HG03060 (cell line): ENCODE measurements around the gene CSNK2A1.

Experiments
- ATAC-seq: cut with Tn5 transposase; IDR thresholded peaks from one replicate; pipeline ENCODE4 v1.9.1; 2021; ENCODE audit warnings: low read depth, moderate number of reproducible peaks; ENCODE audit not compliant: unreplicated experiment

Gene CSNK2A1

DNA sequence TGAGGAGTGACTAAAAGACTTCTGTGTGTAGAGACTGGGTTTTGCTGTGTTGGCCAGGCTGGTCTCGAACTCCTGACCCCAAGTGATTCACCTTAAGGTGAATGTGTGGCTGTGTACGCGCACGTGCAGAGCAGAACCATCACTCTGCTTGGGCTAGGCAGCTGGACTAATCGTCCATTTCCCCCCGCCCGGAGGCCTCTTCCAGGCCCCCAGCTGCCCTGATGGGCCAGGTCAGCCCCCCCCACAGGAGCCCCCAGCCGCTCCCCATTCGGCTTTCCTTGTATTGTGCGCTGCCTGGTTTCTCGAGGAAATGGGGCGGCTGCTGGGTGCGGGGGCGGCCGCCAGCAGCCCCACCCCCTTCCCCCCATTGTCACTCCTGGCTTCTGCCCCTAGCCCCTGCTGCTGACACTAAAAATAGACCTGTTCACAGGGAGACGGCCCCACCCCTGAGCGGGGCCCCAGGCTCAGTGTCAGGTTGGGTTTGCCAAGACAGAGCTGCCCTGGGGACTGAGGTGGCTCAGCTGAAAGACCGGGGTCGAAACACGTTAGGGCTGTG, 24.6 kb upstream of the CSNK2A1 start:
- no peak for ATAC-seq

DNA sequence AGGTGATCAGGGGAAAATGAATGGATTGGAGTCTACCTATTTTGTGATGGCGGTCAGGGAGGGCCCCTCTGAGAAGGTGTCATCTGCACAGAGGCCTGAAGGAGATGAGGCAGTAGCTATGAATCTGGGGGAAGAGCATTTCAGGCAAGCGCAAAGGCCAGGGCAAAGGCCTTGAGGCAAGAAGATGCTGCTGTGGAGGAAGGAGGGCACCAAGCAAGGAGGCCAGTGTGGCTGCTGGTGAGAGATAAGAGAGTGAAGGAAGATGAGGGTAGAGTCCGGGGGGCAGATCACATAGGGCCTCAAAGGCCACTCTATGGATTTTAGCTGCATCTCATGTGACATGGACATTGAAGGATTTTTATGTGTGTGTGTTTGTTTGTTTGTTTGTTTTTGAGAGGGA, 20.6 kb upstream of the CSNK2A1 start:
- no peak for ATAC-seq

DNA sequence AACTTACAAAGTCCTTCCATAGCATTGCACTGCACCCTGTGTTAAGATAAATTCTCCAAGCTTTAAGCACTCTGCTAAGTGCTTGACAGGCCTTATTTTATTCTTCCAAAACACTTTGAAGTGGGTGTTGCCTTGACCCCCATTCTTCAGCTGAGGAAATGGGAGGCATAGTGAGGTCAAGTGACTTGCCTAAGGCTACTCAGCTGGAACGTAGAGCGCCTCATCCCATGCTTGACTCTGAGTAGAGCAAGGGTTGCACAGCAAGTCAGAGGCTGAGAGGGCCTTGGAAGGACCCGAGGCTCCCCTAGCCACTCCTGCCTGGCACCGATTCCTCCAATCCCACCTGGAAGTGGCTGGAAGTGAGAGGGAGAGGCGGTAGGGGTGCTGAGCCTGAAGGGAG, 19.6 kb upstream of the CSNK2A1 start:
- ATAC-seq = no peak

DNA sequence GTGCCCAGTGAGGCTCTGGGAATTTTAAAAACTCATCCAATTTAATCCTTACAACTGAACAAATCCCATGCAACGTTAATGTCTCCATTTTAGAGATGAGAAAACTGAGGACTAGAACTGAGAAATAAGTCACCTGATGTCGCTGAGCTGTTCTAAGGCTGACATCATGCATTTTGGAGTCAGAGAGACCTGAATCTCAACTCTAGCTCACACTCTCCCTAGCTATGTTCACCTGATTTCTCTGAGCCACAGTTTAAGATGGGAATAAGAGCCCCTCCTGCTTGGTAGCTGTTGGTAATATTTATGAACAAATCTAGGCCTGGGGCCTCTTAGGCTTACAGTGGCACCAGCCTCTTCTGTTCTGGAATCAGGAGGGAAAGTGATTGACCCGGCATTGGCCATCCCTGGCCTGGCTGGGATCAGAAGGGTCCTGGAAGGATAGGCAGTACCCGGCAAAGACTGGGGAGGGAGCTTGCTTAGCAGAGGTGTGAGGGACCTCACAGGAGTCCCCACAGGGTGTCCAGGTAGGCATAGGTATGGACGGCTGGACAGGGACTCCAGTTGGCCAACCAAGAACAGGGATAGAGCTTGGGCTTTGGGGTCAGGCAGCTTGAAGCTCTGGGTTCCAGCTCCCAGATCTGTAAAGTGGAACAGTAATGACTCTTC, 18.8 kb upstream of the CSNK2A1 start:
- no peak for ATAC-seq

DNA sequence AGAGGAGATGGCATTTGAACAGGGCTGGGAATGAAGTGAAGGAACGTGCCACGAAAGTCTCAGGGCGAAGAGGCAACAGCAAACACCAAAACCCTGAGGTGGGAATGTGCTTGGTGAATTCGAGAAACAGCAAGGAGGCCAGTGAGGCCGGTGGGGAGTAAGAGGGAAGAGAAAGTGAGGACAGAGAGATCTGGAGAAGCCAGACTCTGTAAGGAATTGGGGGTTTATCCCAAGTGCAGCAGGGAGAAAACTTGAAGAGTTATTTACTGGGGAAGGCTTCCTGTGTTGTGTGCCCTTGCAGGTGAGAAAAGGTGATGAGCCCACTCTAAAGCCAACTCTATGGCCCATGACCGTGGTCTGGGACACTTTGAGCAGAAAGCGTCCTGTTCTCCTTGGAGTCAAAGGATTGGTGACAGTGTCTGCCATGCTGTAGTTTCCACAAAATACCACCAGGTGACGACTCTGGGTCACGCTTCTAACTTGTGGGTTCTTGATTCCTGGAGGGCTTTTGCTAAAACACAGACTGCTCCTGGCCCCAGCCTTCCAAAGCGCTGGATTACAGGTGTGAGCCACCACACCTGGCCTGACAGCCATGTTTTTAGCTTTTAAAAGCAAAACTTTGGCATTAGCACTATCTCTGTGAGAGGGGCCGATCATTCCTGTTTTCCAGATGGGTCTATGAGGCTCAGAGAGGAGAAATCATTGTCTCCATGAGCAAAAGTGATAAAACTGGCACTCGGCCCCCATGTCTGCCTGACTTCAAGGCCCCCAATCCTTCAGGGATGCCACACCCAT, 18.0 kb upstream of the CSNK2A1 start:
- ATAC-seq = no peak

DNA sequence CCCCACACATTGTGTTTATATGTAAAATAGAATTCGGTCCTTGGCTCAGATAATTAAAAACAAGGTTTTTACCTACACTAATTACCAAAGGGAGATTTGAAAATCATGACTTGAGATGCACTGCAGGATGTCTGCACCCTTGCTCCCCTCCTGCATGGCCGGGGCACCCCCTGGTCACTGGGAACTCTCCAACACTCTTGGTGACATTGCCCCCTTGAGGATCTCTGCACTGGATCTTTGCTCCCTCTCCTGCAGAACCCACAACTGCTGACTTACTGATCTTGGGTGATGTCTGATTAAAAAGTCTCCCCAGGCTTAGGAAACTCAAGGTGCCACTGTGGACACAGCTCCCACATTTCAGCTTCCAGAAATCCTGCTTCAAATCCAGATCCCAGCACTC, 17.1 kb upstream of the CSNK2A1 start:
- no peak for ATAC-seq

DNA sequence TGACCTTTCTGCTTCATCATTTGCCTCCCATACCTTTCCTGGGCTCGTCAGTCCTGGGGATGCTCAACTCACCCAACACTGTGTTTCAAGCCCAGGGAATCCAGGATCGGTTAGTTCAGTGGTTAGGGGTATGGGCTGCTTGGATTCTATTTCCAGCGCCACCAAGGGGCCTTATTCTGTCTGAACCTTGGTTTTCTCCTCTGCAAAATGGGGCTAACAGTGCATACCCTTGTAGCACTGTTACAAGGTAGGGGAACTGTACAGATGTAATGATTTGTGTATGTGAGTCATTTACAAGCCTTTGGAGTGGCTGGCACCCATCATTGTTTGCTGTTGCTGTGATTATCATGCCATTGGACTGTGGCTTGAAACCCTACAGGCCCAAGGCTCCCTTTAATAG, 14.5 kb upstream of the CSNK2A1 start:
- no peak for ATAC-seq

DNA sequence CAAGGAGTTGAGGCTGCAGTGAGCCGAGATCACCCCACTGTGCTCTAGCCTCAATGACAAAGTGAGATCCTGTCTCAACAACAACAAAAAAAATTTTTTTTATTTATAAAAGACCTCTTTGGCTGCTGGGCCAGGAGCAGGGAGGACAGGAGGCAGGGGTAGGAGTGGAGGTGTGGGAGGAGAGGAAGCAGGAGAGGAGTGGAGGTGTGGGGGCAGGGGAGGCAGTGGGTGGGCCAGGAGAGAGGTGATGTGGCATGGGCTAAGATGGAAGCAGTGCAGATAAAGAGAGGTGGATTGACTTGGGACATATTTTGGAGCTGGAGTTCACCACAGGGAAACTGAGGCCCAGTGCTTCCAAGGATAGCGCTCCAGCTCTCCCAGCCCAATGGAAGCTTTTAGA, 13.4 kb upstream of the CSNK2A1 start:
- no peak for ATAC-seq

DNA sequence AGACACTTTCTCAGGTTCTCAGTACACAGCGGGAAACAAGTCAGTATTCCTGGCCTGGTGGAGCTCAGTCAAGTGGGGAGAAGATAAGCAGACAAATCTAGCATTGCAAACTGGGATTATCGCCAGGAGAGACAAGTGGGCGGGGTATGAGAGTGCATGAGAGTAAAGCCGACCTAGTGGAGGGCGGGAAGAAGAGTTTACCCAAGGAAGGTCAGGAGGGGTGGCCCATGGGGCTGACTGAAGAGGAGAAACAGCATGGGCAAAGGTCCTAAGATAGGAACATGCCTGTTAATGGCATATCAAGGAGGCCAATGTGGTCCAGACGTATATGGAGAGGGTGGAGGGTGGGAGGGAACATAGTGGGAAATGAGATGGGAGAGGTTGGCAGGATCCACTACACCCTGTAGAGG, 12.4 kb upstream of the CSNK2A1 start:
- ATAC-seq = no peak

DNA sequence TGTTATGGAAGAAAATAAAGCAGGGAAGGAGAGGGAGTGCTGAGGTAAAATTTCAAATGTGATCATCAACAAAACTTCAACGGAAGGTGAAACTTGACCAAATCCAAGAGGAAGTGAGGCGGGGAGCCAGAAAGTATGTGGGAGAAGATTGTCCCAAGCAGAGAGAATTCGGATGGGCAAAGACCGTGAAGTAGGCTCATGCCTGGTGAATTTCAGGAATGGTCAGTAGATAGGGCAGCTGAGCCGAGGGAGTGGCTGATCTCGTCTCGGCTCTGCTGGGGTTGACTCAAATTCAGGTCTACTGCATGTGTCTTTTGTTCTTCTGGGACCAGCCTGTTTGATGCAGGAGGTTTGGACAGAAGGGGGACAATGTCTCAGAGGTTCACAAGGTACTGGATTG, 7.0 kb upstream of the CSNK2A1 start:
- no peak for ATAC-seq

DNA sequence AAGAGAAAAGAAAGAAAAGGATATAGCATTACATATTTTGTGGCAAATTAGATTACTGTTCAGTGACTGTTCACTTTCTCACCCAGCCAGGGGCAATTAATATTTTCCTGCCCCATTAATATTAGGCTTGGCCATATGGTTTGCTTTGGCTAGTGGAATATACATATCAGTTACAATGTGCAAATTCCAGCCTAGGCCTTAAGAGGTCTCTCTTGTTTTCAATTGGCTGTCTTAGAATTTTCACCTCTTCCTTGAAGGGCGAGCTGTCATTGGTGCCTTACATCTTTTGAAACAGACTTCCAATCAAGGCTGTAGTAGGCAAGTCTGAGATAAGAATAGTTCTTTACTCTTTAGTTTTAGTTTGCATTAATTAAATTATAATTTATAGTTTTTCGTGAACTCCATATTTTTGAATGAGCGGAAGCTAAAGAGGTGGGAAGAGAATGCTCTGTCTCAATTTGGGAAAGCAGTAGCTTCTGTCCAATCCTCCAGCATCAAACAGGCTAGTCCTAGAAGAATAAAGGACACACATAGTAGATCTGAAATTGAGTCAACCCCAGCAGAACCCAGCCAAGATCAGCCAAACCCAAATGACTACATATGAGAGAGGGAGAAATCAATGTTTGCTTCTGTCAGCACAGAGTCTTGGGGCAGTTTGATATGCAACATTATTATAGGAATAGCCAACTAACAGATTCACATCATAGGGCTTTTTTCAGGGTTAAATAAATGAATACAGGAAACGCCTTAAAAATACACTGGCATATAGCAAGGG, 6.3 kb upstream of the CSNK2A1 start:
- no peak for ATAC-seq

DNA sequence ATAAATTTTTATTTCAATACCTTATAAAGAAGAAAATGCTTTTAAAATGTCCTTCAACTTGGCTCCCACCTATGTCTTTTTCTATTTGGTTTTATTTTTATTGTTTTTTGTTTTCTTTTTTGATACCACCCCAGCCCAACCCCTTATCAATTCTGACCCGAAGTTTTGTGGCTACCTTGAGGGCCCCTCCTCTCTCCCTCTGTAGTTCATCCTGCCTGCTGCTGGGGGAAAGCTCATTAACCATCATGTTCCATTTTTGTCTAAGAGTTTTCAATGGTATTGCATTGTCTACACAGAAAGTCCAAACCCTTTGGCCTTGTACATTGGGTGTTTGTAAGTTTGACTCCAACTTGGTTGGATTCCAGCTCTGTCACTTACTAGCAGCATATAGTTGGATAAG, 5.3 kb upstream of the CSNK2A1 start:
- ATAC-seq = no peak

DNA sequence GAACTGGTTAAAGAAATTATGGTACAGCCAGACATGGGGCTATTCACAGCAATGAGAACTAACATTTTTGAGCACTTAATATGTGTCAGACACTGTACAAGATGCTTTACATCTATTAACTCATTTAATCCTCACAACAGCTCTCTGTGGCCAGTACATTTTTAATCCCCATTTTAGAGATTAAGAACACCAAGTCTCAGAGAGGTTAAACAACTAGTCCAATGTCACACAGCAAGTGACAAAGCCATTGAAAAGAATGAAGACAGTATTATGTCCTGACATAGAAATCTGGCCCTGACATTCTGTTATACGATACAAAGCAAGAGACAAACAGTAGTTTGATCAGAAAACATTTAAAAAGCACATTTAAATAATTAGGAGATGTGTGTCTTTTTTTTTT, 3.8 kb upstream of the CSNK2A1 start:
- no peak for ATAC-seq

DNA sequence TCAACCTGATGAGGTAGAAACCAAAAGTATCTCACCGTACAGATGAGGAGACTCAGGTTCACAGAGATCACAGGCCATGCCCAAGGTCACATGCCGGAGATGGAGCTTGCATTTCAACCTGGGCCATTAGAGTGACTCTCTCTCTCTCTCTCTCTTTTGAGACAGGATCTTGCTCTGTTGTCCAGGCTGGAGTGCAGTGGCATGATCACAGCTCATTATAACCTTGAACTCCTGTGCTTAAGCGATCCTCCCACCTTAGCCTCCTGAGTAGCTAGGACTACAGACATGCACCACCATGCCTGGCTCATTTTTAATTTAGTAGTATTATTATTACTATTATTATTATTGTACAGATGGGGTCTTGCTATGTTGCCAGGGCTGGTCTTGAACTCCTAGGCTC, 2.8 kb upstream of the CSNK2A1 start:
- ATAC-seq = no peak

DNA sequence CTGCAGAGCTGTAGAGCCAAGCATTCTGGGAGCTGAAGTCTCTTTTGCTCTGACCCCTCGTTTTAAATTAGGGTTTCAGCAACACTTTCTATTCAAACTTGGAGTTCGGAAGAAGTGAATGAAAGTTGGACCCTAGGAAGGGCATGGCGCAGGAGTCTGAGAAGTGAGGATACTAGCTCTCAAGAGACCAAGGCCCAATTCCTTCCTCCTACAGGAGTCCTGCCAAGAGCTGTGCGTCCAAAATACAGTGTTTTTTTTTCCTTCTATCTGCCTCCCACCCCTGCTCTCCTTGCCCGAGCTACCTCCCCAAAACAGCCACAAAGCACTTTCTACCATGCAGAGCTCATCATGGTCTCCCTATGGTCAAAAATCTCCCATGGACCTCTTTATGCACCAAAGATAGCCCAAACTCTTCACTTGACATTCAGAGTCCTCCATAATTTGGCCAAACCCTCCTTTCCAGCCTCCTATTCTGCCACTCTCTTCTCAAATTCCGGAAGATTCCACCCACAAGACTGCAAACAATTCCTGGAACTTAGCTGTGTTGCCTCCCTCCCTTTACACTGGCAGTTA, 649 bp upstream of the CSNK2A1 start:
- ATAC-seq = no peak

DNA sequence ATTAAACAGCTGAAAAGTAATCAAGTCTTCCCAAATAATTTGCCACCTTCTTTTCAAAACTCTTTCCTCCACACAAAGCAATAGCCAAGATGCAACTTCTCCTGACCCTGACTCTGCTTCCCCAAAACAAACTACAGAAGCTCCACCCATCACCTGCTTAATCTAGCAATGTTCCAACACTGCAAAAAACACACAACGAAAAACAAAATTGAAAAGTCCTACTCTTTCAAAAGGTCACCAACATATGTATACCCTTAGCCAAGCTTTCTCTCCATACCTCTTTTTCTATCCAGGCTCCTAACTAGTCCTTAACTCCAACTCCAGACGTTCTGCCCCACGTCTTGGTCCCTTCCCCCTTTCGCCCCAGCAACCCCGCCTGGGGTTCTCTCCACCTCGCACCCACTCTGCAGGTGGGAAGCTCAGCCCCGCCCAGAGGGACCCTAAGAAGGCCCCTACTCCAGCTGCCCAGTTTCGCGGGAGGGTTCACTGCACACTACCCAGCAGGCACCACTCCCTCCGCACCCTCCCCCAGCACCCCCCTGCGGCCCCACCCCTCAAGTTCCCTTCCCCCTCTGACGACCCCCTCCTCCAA, 717 bp downstream of the CSNK2A1 start:
- ATAC-seq = no peak

DNA sequence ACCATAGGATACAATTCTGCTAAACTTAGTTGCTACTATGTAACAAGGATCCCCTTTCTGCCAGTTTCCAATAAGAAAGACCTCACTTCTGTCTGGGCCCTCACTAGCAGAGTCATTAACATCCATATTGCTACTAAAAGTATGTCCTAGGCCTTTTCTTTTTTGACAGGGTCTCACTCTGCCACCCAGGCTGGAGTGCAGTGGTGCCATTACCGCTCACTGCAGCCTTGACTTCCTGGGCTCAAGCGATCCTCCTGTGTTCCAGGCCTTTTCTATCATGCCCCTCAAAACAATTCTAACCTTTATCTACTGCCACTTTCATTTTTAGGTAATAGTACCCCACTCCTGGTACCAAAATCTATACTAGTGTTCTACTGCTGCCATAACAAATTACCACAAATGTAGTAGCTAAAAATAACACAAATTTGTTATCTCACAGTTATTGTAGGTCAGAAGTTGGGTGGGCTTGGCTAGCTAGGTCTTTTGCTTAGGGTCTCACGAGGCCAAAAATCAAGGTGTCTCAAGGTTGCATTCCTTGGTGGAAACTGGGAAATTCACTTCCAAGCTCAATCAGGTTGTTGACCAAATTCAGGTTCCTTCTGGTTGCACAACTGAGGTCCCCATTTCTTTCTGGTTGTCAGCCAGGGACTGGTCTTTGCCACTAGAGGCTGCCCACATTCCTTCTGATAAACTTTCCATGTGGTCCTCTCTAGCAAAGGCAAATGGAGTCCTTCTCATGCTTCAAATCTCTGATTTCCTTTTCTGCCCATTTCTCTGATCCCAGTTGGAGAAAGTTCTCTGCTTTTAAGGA, 3.0 kb downstream of the CSNK2A1 start:
- ATAC-seq = no peak

DNA sequence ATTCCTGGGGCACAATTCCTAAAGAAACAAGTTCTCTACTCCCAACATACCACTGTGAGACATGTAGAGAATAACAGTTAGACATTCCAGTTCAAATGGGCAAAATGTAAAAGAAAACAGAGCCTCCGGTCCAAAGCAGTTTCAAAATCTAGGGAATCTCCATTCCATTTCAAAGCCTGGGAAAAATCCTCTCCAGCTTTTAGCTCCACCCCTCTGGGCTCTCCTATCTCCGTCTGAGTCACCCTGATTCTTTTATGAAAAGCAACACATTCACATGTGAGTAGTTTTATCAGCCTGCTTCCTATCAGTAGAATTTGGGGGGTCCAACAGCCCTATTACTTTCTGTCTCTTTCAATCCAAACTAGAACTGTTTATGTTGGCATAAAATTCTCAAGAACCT, 3.7 kb downstream of the CSNK2A1 start:
- no peak for ATAC-seq

DNA sequence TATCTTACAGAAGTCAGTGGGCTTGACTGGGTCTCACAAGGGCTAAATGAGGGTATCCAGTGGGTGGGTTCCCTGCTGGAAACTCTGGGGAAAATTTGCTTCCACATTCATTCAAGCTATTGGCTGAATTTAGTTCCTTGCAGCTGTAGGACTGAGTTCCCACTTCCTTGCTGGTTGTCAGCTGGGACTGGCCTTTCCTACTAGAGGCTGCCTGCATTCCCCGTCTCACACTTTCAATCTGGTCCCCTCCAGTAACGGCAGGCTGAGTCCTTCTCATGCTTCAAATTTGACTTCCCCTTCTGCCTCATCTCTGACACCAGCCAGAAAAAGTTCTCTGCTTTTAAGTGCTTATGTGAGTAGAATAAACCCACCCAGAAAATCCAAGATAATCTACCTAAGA, 4.4 kb downstream of the CSNK2A1 start:
- ATAC-seq = no peak

DNA sequence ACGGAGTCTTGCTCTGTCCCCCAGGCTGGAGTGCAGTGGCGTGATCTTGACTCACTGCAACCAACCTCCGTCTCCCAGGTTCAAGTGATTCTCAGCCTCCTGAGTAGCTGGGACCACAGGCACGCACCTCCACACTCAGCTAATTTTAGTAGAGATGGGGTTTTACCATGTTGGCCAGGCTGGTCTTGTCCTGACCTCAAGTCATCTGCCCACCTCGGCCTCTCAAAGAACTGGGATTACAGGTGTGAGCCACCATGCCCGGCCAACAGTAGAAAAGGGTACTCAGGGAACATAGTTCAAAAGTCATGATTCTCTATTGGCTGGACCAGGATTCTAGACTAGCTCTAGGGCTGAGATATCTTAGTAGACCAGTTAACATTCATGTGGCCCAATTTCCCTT, 5.6 kb downstream of the CSNK2A1 start:
- ATAC-seq = no peak
